Hematopoietic multipotent progenitor cell treated with erythropoietin and hydrocortisone succinate and interleukin-3 and kit ligand, for 17 days (in vitro differentiated cells): ENCODE measurements around the gene SFXN1.

Experiments
- DNase-seq: peaks from one replicate; pipeline ENCODE4 v3.0.0-alpha.2; 2015; ENCODE audit warnings: low spot score

SFXN1 gene

DNA sequence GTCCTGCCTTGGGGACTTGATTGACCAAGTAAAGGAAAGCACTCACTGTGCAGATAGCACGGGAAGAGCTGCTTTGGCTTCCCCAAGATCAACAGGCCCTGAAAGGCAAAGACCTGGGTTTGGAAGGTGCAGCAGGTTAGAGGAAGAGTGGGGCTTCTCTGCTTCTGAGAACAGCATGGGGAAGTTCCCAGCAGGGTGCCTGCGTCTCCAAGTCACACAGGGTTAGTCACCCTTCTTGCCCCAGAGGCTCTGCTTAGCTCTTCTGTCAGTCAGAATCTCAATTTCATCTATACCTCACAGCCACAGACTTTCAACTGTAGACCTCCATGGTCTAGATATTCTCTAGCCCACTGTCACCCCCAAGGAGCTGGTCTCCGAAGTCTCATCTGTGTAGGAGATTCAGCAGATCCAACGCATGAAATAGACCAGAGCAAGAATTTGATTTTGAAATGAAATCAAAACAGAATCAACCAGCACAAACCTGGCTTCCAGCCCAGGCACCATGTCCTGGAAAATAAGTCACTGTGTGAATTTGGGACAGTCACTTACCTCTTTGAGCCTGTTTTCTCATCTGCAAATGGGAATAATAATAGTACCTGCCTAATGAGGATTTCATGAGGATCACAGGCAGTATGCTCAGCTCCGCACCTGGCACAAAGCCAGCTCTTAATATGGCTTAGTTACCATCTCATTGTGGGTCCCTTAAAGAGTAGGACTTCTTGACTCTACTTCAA is 64.0 kb downstream of the SFXN1 start:
- no peak for DNase-seq

DNA sequence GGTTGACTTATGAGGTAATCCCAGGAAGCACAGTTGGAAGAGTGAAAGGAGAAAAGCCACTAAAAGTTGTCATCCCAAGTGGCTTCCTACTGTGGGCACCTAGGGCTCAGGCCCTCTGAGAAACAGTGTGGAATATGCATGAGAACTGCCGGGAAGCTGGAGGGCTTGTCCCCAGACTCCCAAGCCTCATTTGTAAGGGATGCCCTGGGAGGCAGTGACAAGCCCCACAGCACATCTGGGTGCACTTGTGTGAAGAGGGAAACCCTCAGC is 64.5 kb downstream of the SFXN1 start:
- no peak for DNase-seq

- DNase-seq = no peak
Observed at GRCh38 chr5:175544108-175544511, 65.8 kb downstream of the SFXN1 start.

DNA sequence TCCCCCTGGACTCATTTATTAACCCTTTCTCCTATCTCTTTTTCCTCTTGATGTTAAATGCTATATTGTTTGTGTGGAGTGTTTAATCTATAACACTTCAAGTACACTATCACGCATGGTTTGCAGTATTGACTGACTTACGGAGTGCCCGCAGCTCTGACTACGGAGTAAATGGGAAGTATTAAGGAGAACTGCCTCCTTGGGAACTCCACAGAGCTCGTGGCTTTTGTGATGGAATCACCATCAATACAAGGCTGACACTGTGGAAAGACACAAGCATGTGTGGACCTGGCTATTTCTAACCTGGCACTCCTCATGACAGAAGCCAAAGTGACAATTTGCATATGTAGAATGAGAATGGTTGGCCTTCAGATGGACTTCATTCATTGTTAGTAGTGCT is 66.2 kb downstream of the SFXN1 start:
- no peak for DNase-seq

DNA sequence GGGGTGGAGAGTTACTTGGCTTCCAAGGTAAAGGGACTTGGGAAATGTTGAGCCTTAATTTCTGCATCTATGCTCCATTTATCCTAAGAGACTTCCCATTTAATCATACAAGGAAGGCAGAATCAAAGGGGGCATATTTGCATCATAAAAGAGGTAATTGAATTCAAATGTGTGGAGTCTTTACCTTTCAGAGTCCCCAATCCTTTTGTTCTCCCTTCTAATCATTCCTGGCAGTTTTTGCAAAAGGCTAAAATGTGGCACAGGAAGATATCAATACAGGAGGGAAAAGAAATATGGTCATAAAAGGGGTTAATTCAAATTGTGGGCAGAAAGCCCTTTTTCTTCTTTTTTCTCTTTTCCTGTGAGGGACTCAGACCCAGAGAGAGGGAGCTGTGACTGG is 69.5 kb downstream of the SFXN1 start:
- no peak for DNase-seq

DNA sequence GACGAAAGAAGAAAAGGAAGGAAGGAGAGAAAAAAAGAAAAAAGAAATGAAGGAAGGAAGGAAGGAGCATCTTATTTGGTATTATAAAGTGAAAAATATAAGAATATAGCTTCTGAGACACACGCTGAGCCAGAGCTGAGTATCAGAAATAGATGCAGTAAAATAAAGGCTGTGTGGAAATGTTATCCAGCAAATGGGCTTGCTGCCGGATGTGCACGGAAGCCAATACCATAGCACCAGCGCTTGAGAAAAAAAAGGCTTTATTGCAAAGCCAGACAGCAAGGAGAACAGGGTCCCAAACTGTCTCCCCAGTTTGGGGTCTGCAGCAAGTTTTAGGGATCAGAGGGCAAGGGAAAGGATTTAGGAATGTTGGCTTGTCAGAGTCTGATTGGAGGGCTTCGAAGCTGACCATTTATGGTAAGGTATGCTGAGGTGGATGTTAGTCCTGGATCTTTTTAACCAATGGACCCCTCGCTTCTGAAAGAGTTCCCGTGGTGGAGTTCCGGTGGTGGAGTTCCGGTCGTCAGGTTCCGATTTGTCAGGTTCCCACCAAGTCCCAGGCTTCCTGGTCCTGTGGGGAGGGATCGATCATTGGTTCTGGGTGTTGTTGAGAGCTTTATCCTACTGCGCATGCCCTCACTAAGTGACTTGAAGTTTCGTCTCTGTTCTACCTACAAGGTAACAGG is 70.4 kb downstream of the SFXN1 start:
- DNase-seq = no peak

DNA sequence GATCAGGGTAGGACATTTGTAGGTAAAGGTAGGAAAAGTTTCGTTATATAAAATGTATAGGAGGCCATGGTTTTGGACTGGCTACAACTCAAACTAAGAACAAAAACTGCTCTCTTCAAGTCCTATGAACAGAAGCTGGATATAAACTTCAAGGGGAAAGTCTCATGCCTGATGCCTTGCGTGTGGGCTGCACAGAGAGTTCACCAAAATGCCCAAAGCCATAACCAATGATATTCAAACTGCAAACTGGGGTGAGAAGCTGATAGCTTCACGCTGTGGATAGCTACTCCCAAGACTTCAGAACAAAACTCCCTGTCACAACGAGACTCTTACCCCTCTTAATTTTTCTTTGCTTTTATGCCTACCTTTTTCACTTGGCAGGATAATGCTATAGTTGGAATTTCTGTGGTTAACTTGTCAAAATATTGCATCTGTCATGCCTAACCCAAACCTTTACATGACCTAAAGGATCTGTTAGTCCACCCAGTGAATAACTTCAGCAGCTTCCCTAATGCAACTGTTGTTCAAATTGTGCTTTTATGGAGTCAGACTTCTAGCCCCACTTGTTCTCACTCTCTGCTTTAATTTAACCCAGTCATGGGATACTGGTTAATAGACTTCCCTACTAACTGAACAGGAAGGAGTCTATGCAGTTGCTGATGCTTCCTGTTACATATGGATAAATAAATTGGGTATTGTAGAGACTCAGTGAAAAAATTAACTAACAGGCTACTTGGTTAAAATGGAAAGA is 71.9 kb downstream of the SFXN1 start:
- no peak for DNase-seq

DNA sequence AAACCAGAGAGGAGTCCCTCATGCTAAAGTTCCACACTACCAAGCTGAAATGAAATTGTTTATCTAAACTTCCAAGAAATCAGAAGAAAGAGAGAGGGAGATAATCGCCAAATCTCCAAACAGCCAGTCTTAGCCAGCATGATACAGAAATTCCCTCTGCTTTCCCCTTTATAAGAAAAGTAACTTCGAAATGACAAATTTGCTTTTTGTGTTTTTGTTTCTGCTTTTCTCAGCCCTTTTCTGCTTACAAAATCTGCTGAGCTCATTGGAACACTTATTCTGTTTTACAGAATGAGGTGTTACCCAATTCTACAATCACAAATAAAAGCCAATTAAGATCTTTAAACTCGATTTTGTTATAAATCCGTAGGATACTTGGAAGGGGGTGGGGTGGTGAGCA is 72.9 kb downstream of the SFXN1 start:
- no peak for DNase-seq

DNA sequence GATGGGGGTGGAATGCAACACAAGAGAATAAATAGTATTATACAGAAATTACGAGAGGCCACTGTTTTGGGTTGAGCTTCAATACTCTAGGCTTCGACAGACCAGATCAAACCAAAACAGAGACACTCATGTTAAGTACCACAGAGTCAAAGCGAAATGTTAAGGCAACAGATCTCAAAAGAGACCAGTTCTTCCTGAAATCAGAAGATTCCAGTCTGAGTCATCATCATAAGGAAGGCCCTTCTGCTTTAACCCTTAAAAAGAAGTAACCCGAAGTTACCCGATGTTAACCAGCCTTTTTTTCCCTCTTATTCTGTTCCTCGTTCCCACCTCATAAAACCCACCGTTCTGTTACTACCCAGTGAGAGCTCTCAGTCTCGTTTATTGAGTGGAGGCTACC is 75.9 kb downstream of the SFXN1 start:
- DNase-seq = no peak

DNA sequence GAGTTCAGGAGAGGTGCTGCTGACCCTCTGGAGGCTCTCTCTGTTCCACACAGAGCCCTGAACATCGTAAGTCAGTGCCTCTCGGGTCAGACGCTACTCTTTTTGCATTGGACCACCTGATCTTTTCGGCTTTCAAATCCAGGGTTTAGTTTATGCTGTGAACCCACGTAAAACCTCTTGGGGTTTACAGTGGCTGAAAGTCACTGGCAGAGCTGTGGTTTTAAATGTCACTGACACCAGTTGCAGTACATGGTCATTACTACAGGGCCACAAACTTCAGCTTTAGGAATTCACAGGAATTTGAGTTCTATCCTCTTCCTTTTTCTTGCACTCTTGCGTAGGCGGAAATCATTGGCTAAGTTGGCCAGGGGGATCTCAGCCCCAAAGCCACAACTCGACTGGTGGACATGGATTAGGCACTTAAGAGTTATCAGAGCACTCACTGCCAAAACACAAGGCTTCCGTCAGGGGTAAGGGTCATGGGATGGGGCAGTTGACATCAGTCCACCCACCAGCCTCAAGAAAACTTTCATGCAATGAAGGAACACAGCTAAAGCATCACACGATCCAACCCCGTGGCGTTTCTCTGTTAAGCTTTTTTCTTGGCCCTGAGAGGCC is 76.9 kb downstream of the SFXN1 start:
- no peak for DNase-seq

GRCh38 chr5:175556794-175557193 is 78.4 kb downstream of the SFXN1 start:
- no peak for DNase-seq

DNA sequence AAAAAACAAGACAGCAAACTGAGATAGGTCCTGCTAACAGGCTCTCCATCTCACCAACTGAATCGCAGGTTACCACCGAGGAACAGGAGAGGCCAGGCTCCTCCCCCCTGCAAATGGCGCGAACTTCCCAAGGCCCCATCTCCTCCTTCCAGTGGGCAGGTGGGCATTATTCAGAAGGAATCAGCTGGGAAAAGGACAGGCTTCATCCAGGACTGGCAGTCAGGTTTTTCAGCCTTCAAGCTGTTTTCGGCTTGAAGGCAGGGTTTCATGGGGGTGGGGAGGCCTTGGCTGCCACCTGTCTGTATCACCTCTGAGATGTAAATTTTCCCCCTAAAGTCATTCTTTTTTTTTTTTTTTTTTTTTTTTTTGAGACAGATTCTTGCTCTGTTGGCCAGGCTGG is 79.4 kb downstream of the SFXN1 start:
- DNase-seq = no peak

DNA sequence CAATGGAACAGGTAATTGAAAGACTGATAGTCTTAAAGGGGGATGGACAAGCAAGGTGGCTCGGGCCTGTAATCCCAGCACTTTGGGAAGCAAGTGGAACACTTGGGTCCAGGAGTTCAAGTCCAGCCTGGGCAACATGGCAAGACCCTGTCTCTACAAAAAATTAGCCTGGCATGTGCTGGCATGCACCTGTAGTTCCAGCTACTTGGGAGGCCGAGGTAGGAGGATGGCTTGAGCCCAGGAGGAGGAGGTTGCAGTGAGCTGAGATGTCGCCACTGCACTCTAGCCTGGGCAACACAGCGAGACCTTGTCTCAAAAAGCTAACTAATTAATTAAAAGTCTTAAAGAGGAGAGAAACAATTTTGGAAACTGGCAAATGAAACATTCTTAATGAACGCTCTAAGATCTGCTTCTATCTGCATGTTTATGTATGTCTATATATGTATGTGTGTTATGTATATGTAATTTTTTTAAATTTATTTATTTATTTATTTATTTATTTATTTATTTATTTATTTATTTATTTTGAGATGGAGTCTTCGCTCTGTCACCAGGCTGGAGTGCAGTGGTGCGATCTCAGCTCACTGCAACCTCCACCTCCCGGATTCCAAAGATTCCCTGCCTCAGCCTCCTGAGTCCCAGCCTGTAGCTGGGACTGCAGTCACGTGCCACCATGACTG is 80.6 kb downstream of the SFXN1 start:
- no peak for DNase-seq

DNA sequence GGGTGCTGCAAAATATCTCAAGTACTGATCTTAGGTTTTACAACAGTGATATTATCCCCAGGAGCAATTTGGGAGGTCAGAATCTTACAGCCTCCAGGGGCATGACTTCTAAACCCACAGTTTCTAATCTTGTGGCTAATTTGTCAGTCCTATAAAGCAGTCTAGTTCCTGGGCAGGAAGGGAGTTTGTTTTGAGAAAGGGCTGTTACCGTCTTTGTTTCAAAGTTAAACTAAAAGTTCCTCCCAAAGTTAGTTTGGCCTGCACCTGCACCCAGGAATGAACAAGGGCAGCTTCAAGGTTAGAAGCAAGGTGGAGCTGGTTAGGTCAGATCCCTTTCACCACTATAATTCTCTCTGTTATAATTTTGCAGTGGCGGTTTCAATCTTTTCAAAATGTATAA is 81.7 kb downstream of the SFXN1 start:
- no peak for DNase-seq

DNA sequence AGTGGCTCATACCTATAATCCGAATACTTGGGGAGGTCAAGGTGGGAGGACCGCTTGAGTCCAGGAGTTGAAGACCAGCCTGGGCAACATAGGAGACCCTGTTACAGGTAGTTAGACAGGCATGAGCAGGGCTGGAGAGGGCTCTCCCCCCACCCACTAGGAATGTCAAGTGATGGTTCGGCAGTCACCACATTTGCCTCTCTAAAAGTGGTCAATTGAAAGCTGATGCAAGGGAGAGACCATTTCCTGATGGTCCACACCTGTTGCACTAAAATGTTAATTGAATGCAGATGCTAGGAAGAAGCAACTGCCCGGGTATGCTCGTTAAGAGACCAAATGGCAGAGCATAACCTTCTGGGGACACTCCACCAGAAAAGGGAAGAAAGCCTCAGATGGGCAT is 82.7 kb downstream of the SFXN1 start:
- DNase-seq = no peak

GRCh38 chr5:175564716-175565115 is 86.4 kb downstream of the SFXN1 start:
- no peak for DNase-seq

GRCh38 chr5:175566697-175567096 is 88.3 kb downstream of the SFXN1 start:
- DNase-seq = no peak

GRCh38 chr5:175567954-175568353 is 89.6 kb downstream of the SFXN1 start:
- no peak for DNase-seq

DNA sequence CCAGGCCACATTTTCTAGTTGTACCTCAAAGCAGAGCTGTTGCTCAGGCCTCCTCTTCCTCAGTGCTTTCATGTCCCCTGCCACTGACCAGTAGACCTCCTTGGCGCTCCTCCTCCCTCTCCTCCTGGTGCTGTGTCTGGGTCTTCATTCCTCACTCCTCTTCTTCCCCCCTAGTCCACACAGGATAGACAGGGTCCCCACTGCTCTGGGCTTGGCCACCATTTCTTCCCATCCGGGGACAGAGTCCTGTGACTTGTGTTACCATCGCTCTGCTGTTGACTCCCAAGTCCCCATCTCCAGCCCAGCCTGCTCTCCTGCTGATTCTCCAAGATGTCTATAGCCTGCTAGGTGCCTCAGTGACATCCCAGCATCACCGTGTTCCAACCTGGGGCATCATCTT is 91.3 kb downstream of the SFXN1 start:
- no peak for DNase-seq

DNA sequence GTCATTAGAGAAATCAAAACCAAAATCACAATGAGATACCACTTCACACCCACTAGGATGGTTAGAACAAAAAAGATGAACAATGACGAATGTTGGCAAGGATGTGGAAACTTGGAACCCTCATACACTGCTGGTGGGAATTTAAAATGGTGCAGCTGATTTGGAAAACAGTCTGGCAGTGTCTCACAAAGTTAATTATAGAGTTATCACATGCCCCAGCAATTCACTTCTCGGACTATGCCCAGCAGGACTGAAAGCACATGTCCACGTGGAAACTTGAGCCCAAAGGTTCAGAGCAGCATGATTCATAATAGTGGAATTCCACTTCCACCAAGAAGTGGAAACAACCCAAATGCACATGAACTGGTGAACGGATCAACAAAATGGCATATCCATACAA is 94.5 kb downstream of the SFXN1 start:
- no peak for DNase-seq

DNA sequence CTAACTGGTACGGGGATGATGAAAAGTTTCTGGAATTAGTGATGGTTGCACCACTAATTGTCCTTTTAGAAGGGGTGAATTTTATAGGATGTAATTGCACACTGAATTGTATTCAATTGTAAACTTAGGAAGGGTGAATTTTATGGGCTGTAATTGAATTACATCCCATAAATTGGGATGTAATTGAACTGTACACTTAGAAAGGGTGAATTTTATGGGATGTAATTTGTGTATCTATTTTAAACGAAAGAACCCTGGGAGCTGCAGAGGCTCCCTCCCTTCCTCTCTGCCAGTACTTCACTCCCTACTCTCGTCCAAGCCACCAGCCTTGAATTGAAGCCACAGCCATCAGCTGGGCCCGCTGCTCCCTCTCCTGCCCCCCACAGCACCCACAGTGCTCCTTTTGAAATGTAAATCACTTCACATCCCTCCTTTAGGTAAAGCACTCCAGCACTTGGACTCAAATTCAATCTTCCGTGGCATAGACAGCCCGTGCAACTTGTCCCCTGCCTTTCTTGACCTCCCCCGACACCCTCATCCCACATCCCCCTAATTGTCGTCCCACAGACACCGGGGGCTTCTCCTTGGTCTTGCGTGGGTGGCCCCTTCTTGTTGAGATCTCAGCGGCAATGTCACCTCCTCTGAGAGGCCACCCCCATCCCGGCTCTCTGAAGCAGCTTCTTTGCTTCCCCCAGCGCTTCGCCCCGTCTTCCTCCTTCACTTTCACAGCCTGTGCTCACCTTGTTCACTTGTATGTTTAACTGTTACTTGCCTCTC is 95.3 kb downstream of the SFXN1 start:
- DNase-seq = no peak

DNA sequence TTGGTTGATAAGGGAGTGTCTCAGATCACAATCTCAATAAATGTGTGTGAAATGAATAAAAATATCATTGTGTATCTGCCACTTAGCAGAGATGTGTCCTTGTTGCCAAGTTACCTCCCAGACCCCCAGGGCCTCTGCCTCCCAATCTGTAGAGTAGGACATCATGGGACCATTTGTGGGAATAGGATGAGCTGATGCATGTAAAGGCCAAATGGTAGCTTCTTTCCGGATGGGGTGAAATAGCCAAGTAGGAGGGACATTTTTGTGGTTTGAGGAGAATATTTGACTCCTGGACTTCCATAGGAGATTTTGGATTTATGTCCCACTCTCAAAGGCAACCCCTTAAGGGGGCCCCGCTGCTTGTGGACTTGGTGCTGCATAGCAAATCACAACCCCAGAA is 96.9 kb downstream of the SFXN1 start:
- DNase-seq = no peak
